A673 (cell line): ENCODE measurements around the gene PHRF1. TPM values are rescaled to one million over a fixed set of nuclear protein-coding genes. Genes with fewer than 3 reads are reported as not detected.

Source experiments
- BruUV-seq: library from RNA; stranded (reverse); fragments of 400-500 nt; replicated peaks from 2 replicates; lab custom pipeline; 2021; lab: Mats Ljungman, UMichigan
- CTCF ChIA-PET: fragments of 300-600 bp; sonication (Branson Sonifier 250); formaldehyde crosslinking; loops from one replicate; lab custom pipeline; 2022; ENCODE audit warnings: antibody characterized with exemption; lab: Charles Lee
- POLR2A ChIA-PET: fragments of 300-600 bp; sonication (Branson Sonifier 250); formaldehyde crosslinking; loops from one replicate; lab custom pipeline; 2022; ENCODE audit warnings: antibody characterized with exemption; ENCODE audit not compliant: low non-redundant PET; lab: Charles Lee
- DNase-seq: peaks from one replicate; pipeline ENCODE4 v3.0.0-alpha.2; 2015; ENCODE audit warnings: low spot score
- H3K27ac ChIP-seq: fragments of 200-600 bp; sonication (generic); 2 replicates; pipeline ENCODE4 v1.5.1; 2016; ENCODE audit warnings: mixed run types, low read depth, mild to moderate bottlenecking, mixed read lengths, antibody characterized with exemption, low read length; ENCODE audit not compliant: poor library complexity, severe bottlenecking
- H3K27me3 ChIP-seq: fragments of 200-600 bp; sonication (generic); replicated peaks from 2 replicates; pipeline ENCODE4 v1.6.1; 2017; ENCODE audit warnings: mixed run types, low read depth, mild to moderate bottlenecking, mixed read lengths, antibody characterized with exemption, low read length; ENCODE audit not compliant: insufficient read depth, poor library complexity
- H3K36me3 ChIP-seq: fragments of 200-600 bp; sonication (generic); 2 replicates; pipeline ENCODE4 v1.6.1; 2016; ENCODE audit warnings: mixed run types, mild to moderate bottlenecking, mixed read lengths, antibody characterized with exemption, low read length; ENCODE audit not compliant: insufficient read depth, poor library complexity, severe bottlenecking
- H3K4me1 ChIP-seq: fragments of 200-600 bp; sonication (generic); 2 replicates; pipeline ENCODE4 v1.6.1; 2017; ENCODE audit warnings: mixed run types, mild to moderate bottlenecking, mixed read lengths, antibody characterized with exemption, low read length; ENCODE audit not compliant: insufficient read depth, poor library complexity, severe bottlenecking
- H3K4me3 ChIP-seq: fragments of 200-600 bp; sonication (generic); 2 replicates; pipeline ENCODE4 v1.5.1; 2016; ENCODE audit warnings: low read depth, mixed run types, mild to moderate bottlenecking, mixed read lengths, low read length; ENCODE audit not compliant: poor library complexity, severe bottlenecking
- H3K9me3 ChIP-seq: fragments of 200-600 bp; sonication (generic); 2 replicates; pipeline ENCODE4 v1.6.1; 2016; ENCODE audit warnings: mixed run types, low read depth, mild to moderate bottlenecking, mixed read lengths, antibody characterized with exemption, low read length; ENCODE audit not compliant: poor library complexity, severe bottlenecking
- EZH2 ChIP-seq: fragments of 200-600 bp; sonication (generic); IDR thresholded peaks from 2 replicates; pipeline ENCODE4 v1.6.1; 2017; ENCODE audit warnings: borderline replicate concordance, low read depth, mild to moderate bottlenecking, mixed read lengths, antibody characterized with exemption, low read length; ENCODE audit not compliant: poor library complexity, severe bottlenecking
- intact Hi-C: fragments of 100-400 bp; cut with micrococcal nuclease; formaldehyde crosslinking; loops from one replicate; pipeline ENCODE4 v1.10.0; 2022; ENCODE audit not compliant: unreplicated experiment
- total RNA-seq: library from RNA; stranded (reverse); gene quantifications from 2 replicates; pipeline ENCODE4 v1.2.3, GENCODE V29; 2021
- TF ChIP-seq, protein P1 (sequence below): fragments of 300-800, 200-600 bp; sonication (generic); conservative IDR thresholded peaks from 2 replicates; pipeline ENCODE4 v1.5.1; 2017; ENCODE audit warnings: low read depth, mild to moderate bottlenecking, antibody characterized with exemption, low read length, moderate library complexity, mixed read lengths

PHRF1 gene
- total RNA-seq, 1 experiment from 2014 or later = 43.0 TPM

- peaks cover 53% of the 10 kb centered on the region for H3K36me3 ChIP-seq
- CTCF ChIA-PET = no interaction called here
- intact Hi-C loops = no loop called here
- no peak overlapping the region for H3K27ac ChIP-seq
- DNase-seq = no peak
- no peaks in the 10 kb centered on the region for H3K4me1 ChIP-seq
- no peak for TF ChIP-seq EZH2
- no peak overlapping the region for H3K4me3 ChIP-seq
- no peaks in the 10 kb centered on the region for H3K27me3 ChIP-seq
- no peaks in the 10 kb centered on the region for H3K9me3 ChIP-seq
- no TSS peak for BruUV-seq
- POLR2A ChIA-PET = interaction anchor here (0.6 kb wide), 1 partner anchor 13 kb away, joined by 3 read pairs; no protein-coding TSS in a partner anchor
Measured at GRCh38 chr11:595400-595799, 19.1 kb downstream of the PHRF1 start.

DNA sequence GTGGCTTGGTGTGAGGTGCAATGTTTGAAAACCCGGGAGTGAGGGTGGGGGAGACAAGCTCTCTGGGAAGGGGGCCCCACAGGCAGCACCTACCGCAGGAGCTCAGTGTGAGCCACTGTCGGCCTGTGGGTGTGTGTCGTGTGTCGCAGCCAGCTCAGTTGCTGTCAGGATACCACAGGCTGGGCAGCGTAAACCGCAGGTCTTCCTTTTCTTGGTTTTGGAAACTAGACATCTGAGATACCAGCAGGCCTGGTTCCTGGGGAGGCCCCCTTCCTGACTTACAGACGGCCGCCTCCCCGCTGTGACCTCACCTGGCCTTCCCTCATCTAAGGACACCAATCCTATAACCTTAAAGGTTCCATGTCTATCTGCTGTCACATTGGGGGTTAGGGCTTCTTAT is 20.1 kb downstream of the PHRF1 start:
- DNase-seq = no peak
- H3K4me1 ChIP-seq = no peaks in the 10 kb centered on the region
- no peak overlapping the region for H3K4me3 ChIP-seq
- no peak overlapping the region for H3K27ac ChIP-seq
- no TSS peak for BruUV-seq
- intact Hi-C loops = no loop called here
- H3K9me3 ChIP-seq = no peaks in the 10 kb centered on the region
- ChIA-PET POLR2A (no interaction called here), CTCF (no interaction called here)
- peaks cover 49% of the 10 kb centered on the region for H3K36me3 ChIP-seq
- no peaks in the 10 kb centered on the region for H3K27me3 ChIP-seq
- no peak for TF ChIP-seq EZH2
- TF ChIP-seq, protein P1, sequence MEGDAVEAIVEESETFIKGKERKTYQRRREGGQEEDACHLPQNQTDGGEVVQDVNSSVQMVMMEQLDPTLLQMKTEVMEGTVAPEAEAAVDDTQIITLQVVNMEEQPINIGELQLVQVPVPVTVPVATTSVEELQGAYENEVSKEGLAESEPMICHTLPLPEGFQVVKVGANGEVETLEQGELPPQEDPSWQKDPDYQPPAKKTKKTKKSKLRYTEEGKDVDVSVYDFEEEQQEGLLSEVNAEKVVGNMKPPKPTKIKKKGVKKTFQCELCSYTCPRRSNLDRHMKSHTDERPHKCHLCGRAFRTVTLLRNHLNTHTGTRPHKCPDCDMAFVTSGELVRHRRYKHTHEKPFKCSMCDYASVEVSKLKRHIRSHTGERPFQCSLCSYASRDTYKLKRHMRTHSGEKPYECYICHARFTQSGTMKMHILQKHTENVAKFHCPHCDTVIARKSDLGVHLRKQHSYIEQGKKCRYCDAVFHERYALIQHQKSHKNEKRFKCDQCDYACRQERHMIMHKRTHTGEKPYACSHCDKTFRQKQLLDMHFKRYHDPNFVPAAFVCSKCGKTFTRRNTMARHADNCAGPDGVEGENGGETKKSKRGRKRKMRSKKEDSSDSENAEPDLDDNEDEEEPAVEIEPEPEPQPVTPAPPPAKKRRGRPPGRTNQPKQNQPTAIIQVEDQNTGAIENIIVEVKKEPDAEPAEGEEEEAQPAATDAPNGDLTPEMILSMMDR = no peak

DNA sequence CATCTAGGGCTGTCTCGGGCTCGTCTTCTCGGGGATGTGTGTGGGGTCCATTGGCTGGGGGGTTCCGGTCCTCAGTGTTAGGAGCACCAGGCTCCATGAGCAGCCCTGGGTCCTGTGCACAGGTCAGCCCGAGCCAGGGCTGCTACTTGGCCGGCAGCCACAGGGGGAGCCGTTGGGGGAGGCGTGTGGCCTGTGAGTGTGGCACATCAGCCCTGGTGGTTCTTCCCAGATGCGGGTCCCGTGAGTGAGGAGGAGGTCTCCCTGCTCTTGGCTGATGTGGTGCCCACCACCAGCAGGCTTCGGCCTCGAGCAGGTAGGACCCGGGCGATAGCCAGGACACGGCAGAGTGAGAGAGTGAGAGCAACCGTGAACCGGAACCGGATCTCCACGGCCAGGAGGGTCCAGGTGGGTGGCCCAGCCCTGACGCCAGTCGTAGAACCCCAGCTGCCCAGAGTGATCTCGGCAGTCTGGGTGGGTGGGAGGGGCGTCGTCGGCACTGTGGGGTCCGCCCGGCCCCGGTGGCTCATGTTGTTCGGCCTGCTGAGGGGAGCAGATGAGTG is 21.0 kb downstream of the PHRF1 start:
- H3K9me3 ChIP-seq = no peaks in the 10 kb centered on the region
- H3K36me3 ChIP-seq = peaks cover 54% of the 10 kb centered on the region
- no peak overlapping the region for H3K4me3 ChIP-seq
- no TSS peak for BruUV-seq
- POLR2A ChIA-PET = no interaction called here
- CTCF ChIA-PET = no interaction called here
- TF ChIP-seq, protein P1 = no peak
- TF ChIP-seq EZH2 = no peak
- H3K27me3 ChIP-seq = no peaks in the 10 kb centered on the region
- no peak for DNase-seq
- intact Hi-C loops = no loop called here
- H3K27ac ChIP-seq = no peak overlapping the region
- no peaks in the 10 kb centered on the region for H3K4me1 ChIP-seq

- peaks cover 46% of the 10 kb centered on the region for H3K36me3 ChIP-seq
- no TSS peak for BruUV-seq
- no peaks in the 10 kb centered on the region for H3K4me1 ChIP-seq
- no peaks in the 10 kb centered on the region for H3K9me3 ChIP-seq
- DNase-seq = no peak
- no peak overlapping the region for H3K4me3 ChIP-seq
- CTCF ChIA-PET = no interaction called here
- intact Hi-C loops = no loop called here
- POLR2A ChIA-PET = no interaction called here
- no peak overlapping the region for H3K27ac ChIP-seq
- TF ChIP-seq EZH2 = no peak
- no peaks in the 10 kb centered on the region for H3K27me3 ChIP-seq
Measured at GRCh38 chr11:598005-598680, 21.9 kb downstream of the PHRF1 start.
